Trophoblast cell (in vitro differentiated cells and primary cell): ENCODE results near the gene BAG5.

Experiments
- DNase-seq, 2 donors: peaks; one replicate each; pipeline ENCODE4 v3.0.0-alpha.2; 2016
- H2AFZ ChIP-seq: 2 replicates; pipeline ENCODE4 v1.6.1; 2013; ENCODE audit warnings: low read length, moderate library complexity, mild to moderate bottlenecking; ENCODE audit not compliant: insufficient read depth, poor library complexity
- H2AK5ac ChIP-seq: 2 replicates; pipeline ENCODE4 v1.6.1; 2013; ENCODE audit warnings: mild to moderate bottlenecking, low read length
- H2BK120ac ChIP-seq: 2 replicates; pipeline ENCODE4 v1.6.1; 2013; ENCODE audit warnings: low read length, mild to moderate bottlenecking, moderate library complexity; ENCODE audit not compliant: insufficient read depth, poor library complexity
- H2BK12ac ChIP-seq: 2 replicates; pipeline ENCODE4 v1.6.1; 2013; ENCODE audit warnings: mild to moderate bottlenecking, low read length, moderate library complexity
- H2BK5ac ChIP-seq: 2 replicates; pipeline ENCODE4 v1.6.1; 2013; ENCODE audit warnings: low read length, low read depth, moderate library complexity, mild to moderate bottlenecking; ENCODE audit not compliant: poor library complexity
- H3K14ac ChIP-seq: 2 replicates; pipeline ENCODE4 v1.6.1; 2013; ENCODE audit warnings: mild to moderate bottlenecking, low read length
- H3K18ac ChIP-seq: 2 replicates; pipeline ENCODE4 v1.6.1; 2013; ENCODE audit warnings: mild to moderate bottlenecking, low read length
- H3K23ac ChIP-seq: 2 replicates; pipeline ENCODE4 v1.6.1; 2013; ENCODE audit warnings: low read length
- H3K27ac ChIP-seq: 2 replicates; pipeline ENCODE4 v1.5.1; 2013; ENCODE audit warnings: low read depth, mild to moderate bottlenecking, inconsistent platforms, low read length, moderate library complexity
- H3K27me3 ChIP-seq: 2 replicates; pipeline ENCODE4 v1.6.1; 2013; ENCODE audit warnings: inconsistent platforms, mild to moderate bottlenecking, low read length, moderate library complexity; ENCODE audit not compliant: insufficient read depth
- H3K36me3 ChIP-seq, 2 experiments: 1 replicate in 1 of 2; 2 replicates in 1 of 2; pipeline ENCODE4 v1.6.1; 2013; ENCODE audit warnings: low read length in 2 of 2, mild to moderate bottlenecking in 2 of 2, moderate library complexity in 1 of 2; ENCODE audit not compliant: insufficient read depth in 2 of 2, control insufficient read depth in 1 of 2
- H3K4ac ChIP-seq: 2 replicates; pipeline ENCODE4 v1.6.1; 2013; ENCODE audit warnings: low read depth, mild to moderate bottlenecking, low read length, moderate library complexity
- H3K4me1 ChIP-seq, 2 experiments: 1 replicate in 1 of 2; 2 replicates in 1 of 2; pipeline ENCODE4 v1.6.1; 2013; ENCODE audit warnings: low read length in 2 of 2, mild to moderate bottlenecking in 2 of 2, moderate library complexity in 1 of 2; ENCODE audit not compliant: insufficient read depth in 2 of 2, control insufficient read depth in 1 of 2
- H3K4me2 ChIP-seq: 2 replicates; pipeline ENCODE4 v1.6.1; 2013; ENCODE audit warnings: inconsistent platforms, mild to moderate bottlenecking, low read length, moderate library complexity
- H3K4me3 ChIP-seq: 2 replicates; pipeline ENCODE4 v1.5.1; 2013; ENCODE audit warnings: mild to moderate bottlenecking, low read depth, low read length, inconsistent platforms
- H3K79me1 ChIP-seq: one replicate; pipeline ENCODE4 v1.6.1; 2013; ENCODE audit warnings: low read length
- H3K79me2 ChIP-seq: 2 replicates; pipeline ENCODE4 v1.6.1; 2013; ENCODE audit warnings: low read length, mild to moderate bottlenecking; ENCODE audit not compliant: control insufficient read depth, insufficient read depth, poor library complexity
- H3K9ac ChIP-seq: 2 replicates; pipeline ENCODE4 v1.6.1; 2013; ENCODE audit warnings: mild to moderate bottlenecking, low read length
- H3K9me3 ChIP-seq: 2 replicates; pipeline ENCODE4 v1.6.1; 2013; ENCODE audit warnings: low read depth, mild to moderate bottlenecking, control low read depth, inconsistent platforms, low read length; ENCODE audit not compliant: insufficient read depth
- H4K12ac ChIP-seq: 2 replicates; pipeline ENCODE4 v1.6.1; 2013; ENCODE audit warnings: low read depth, mild to moderate bottlenecking, low read length, moderate library complexity
- H4K8ac ChIP-seq: 2 replicates; pipeline ENCODE4 v1.6.1; 2013; ENCODE audit warnings: low read depth, mild to moderate bottlenecking, low read length, moderate library complexity
- H4K91ac ChIP-seq: one replicate; pipeline ENCODE4 v1.6.1; 2013; ENCODE audit warnings: low read depth, mild to moderate bottlenecking, low read length, moderate library complexity
- WGBS: extraction: QIAGEN DNeasy Blood & Tissue Kit; methylation state at CpG from one replicate; pipeline ENCODE4 v1.1.7; 2013; ENCODE audit warnings: missing lambda C conversion rate; ENCODE audit not compliant: insufficient read length, insufficient coverage; ENCODE audit errors: extremely low coverage; 5-methylcytosine and 5-hydroxymethylcytosine counted together

BAG5 gene

DNA sequence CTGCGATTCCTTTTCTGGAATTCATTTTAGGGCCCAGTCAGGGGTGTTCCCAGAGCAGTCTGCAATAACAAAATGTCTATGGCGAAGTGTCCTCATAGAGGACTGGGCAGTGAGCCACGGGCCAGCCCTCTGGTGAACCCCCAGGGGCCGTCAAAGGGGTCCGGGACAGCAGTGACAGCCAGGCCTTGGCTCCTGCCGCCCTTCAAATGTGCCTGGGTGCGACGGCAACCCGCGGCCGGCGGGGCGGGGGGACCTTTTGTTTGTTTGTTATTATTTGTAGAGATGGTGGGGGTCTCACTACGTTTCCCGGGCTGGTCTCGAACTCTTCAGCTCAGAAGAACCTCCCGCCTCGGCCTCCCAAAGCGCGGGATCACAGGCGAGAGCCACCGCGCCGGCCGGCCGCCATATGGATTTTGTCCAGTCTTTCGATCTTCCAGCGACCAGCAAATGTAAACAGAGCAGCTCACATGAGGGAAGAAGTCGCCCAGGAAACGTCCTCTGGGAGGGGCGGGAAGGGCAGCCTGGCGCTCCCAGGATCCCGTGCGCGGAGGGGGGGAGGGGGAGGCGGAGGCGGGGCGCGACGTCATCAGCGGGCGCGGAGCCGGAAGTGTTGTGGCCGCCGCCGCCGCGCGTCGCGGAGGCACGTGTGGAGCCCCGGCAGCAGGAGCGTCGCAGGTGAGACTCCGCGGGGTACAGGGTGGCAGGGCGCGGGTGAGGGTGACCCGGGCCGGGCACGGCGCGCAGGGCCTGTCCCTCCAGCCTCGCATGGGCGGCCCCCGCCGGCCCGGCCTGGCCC lies 33.7 kb downstream of the BAG5 start, which contains the start of gene TRMT61A:
Gene TRMT61A (plus strand): TSS at position 610 of the 796 bp plus-strand sequence. CDS start 783 bp downstream, outside the sequence.
- peaks cover 4% of the 10 kb centered on the region for H3K79me1 ChIP-seq
- H3K4ac ChIP-seq, result peak within 1 kb of the TSS; percentile 51
- no peak within 1 kb of the TSS for H2BK12ac ChIP-seq
- H4K12ac ChIP-seq, result peak within 1 kb of the TSS; percentile 81
- H2BK120ac ChIP-seq, result peak within 1 kb of the TSS; percentile 69
- peaks cover 4% of the 10 kb centered on the region for H3K27me3 ChIP-seq
- H3K4me2 ChIP-seq, result peak within 1 kb of the TSS; percentile 86
- H4K8ac ChIP-seq, result peak within 1 kb of the TSS; percentile 97
- DNase-seq, result peak; percentile 51 to 82
- H3K4me3 ChIP-seq, result peak within 1 kb of the TSS; percentile 90
- peak within 1 kb of the TSS; percentile 31 for H3K27ac ChIP-seq
- peaks cover 2 to 7% of the 10 kb centered on the region in 2 experiments for H3K36me3 ChIP-seq
- H4K91ac ChIP-seq, result peak within 1 kb of the TSS; percentile 89
- WGBS, result no CpG with 5 or more reads among the region's 70 CpGs
- H3K9me3 ChIP-seq, result peaks cover 3% of the 10 kb centered on the region
- H3K23ac ChIP-seq, result no peak within 1 kb of the TSS
- peak within 1 kb of the TSS; percentile 68 for H3K14ac ChIP-seq
- peak within 1 kb of the TSS; percentile 88 for H3K18ac ChIP-seq
- H2AFZ ChIP-seq, result peak within 1 kb of the TSS; percentile 89
- no peak within 1 kb of the TSS for H2BK5ac ChIP-seq
- peak within 1 kb of the TSS; percentile 65 for H3K9ac ChIP-seq
- H3K4me1 ChIP-seq, result peaks cover 12 to 14% of the 10 kb centered on the region in 2 experiments
- H3K79me2 ChIP-seq, result peaks cover 5% of the 10 kb centered on the region
- H2AK5ac ChIP-seq, result peak within 1 kb of the TSS; percentile 90

DNA sequence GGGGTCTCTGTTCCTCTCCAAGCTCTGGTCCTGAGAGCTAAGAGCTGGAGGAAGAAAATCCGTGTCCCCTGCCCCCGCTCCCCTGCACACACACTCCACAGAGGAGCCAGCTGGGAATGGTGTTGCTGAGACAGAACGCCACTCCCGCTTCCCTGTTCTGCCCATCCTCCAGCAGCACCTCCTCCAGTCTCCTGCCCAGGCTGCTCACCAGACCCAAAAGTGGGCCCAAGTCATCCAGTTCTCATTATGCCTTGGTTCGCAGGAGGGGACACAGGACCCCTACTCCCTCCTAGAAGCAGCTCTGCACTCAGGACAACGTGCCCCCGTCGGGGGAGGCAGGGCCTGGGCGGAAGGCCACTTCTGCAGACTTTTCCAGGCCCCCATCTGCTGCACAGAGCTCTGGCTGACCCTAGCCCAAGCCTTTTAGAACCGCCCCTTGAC lies 34.3 kb downstream of the BAG5 start:
- WGBS, result no CpG with 5 or more reads among the region's 10 CpGs
- peak overlapping the region; percentile 90 for H2AK5ac ChIP-seq
- no peak overlapping the region for H3K9ac ChIP-seq
- H4K8ac ChIP-seq, result peak overlapping the region; percentile 90
- peak overlapping the region; percentile 81 for H4K12ac ChIP-seq
- peak overlapping the region; percentile 30 for H2AFZ ChIP-seq
- H3K18ac ChIP-seq, result no peak overlapping the region
- no peak overlapping the region for H2BK12ac ChIP-seq
- peaks cover 4% of the 10 kb centered on the region for H3K9me3 ChIP-seq
- no peak overlapping the region for H3K23ac ChIP-seq
- H3K4me2 ChIP-seq, result peak overlapping the region; percentile 86
- peak overlapping the region; percentile 69 for H3K4me3 ChIP-seq
- peaks cover 10% of the 10 kb centered on the region for H3K27me3 ChIP-seq
- H4K91ac ChIP-seq, result peak overlapping the region; percentile 89
- no peak overlapping the region for H3K4ac ChIP-seq
- H3K36me3 ChIP-seq, result peaks cover 2 to 4% of the 10 kb centered on the region in 2 experiments
- no peak for DNase-seq
- H2BK120ac ChIP-seq, result no peak overlapping the region
- no peak overlapping the region for H2BK5ac ChIP-seq
- peaks cover 13 to 15% of the 10 kb centered on the region in 2 experiments for H3K4me1 ChIP-seq
- H3K79me1 ChIP-seq, result peaks cover 4% of the 10 kb centered on the region
- peaks cover 5% of the 10 kb centered on the region for H3K79me2 ChIP-seq
- H3K27ac ChIP-seq, result no peak overlapping the region
- H3K14ac ChIP-seq, result peak overlapping the region; percentile 24

GRCh38 chr14:103527408-103528145 lies 34.9 kb downstream of the BAG5 start:
- H3K79me2 ChIP-seq, result peaks cover 5% of the 10 kb centered on the region
- no peak overlapping the region for H4K91ac ChIP-seq
- WGBS, result no CpG with 5 or more reads among the region's 14 CpGs

GRCh38 chr14:103526914-103527248 lies 35.6 kb downstream of the BAG5 start:
- H4K91ac ChIP-seq, result no peak overlapping the region
- no peak overlapping the region for H3K23ac ChIP-seq
- H2BK12ac ChIP-seq, result no peak overlapping the region
- H3K27ac ChIP-seq, result no peak overlapping the region
- no peak overlapping the region for H3K9ac ChIP-seq
- peaks cover 23% of the 10 kb centered on the region for H3K27me3 ChIP-seq
- no peak overlapping the region for H3K14ac ChIP-seq
- H3K79me1 ChIP-seq, result peaks cover 4% of the 10 kb centered on the region
- H3K9me3 ChIP-seq, result peaks cover 4% of the 10 kb centered on the region
- peaks cover 22 to 25% of the 10 kb centered on the region in 2 experiments for H3K4me1 ChIP-seq
- no peak overlapping the region for H2AFZ ChIP-seq
- no CpG with 5 or more reads among the region's 1 CpG for WGBS
- no peaks in the 10 kb centered on the region for H3K36me3 ChIP-seq
- no peak overlapping the region for H4K8ac ChIP-seq
- no peak overlapping the region for H4K12ac ChIP-seq
- no peak overlapping the region for H3K4ac ChIP-seq
- no peak overlapping the region for H2AK5ac ChIP-seq
- no peak overlapping the region for H2BK120ac ChIP-seq
- H3K4me3 ChIP-seq, result no peak overlapping the region
- H3K79me2 ChIP-seq, result peaks cover 6% of the 10 kb centered on the region
- DNase-seq, result no peak
- no peak overlapping the region for H2BK5ac ChIP-seq
- H3K4me2 ChIP-seq, result no peak overlapping the region
- H3K18ac ChIP-seq, result no peak overlapping the region

More at GRCh38 chr14:103527408-103528145, 34.9 kb downstream of the BAG5 start:
- Histone ChIP-seq H2BK5ac (no peak overlapping the region), H3K9me3 (peaks cover 4% of the 10 kb centered on the region), H3K79me1 (peaks cover 4% of the 10 kb centered on the region), H3K27me3 (peaks cover 16% of the 10 kb centered on the region), H3K9ac (no peak overlapping the region), H3K4me2 (no peak overlapping the region), H3K4ac (no peak overlapping the region), H3K4me1 (peaks cover 17 to 19% of the 10 kb centered on the region in 2 experiments), H2AK5ac (no peak overlapping the region), H4K8ac (peak overlapping the region; percentile 90), H3K14ac (no peak overlapping the region), H3K27ac (no peak overlapping the region), H3K4me3 (no peak overlapping the region), H4K12ac (peak overlapping the region; percentile 81), H3K18ac (no peak overlapping the region), H2BK12ac (no peak overlapping the region), H2AFZ (no peak overlapping the region), H2BK120ac (no peak overlapping the region), H3K23ac (no peak overlapping the region), H3K36me3 (peaks cover under 1 to 2% of the 10 kb centered on the region in 2 experiments)
- no peak for DNase-seq
